Renal cortex interstitium (tissue), 11 donors: ENCODE measurements around the gene NLGN2. TPM values are rescaled to one million over a fixed set of nuclear protein-coding genes. Genes with fewer than 3 reads are reported as not detected.

Experiments
- DNase-seq, 11 donors: peaks; one replicate each; pipeline ENCODE4 v3.0.0-alpha.2; 2013; ENCODE audit warnings: low read depth in 9 of 11, low spot score in 4 of 11; ENCODE audit errors: extremely low read depth in 1 of 11
- polyA plus RNA-seq, 3 donors: library from polyadenylated mRNA; unstranded; fragments of 120-200 nt; gene quantifications; one replicate each; pipeline ENCODE4 v1.2.1, GENCODE V29; 2013; ENCODE audit not compliant: insufficient read length in 3 of 3

NLGN2 gene
- polyA plus RNA-seq, 3 donors = 21.4 to 36.4 (median 29.0) TPM

GRCh38 chr17:7384489-7385081 is 23.1 kb upstream of the NLGN2 start:
- DNase-seq = no peak

GRCh38 chr17:7388856-7389255 is 18.8 kb upstream of the NLGN2 start:
- no peak for DNase-seq

- DNase-seq = no peak
Measured at GRCh38 chr17:7389924-7390910, 17.4 kb upstream of the NLGN2 start.

- no peak for DNase-seq
Measured at GRCh38 chr17:7391307-7391706, 16.3 kb upstream of the NLGN2 start.

GRCh38 chr17:7392696-7393612 is 14.7 kb upstream of the NLGN2 start:
- no peak for DNase-seq

- no peak for DNase-seq
Measured at GRCh38 chr17:7393613-7394451, 13.8 kb upstream of the NLGN2 start.

- DNase-seq = peak in 9 of 11 donors; percentile 75 to 82 (median 79)
Measured at GRCh38 chr17:7394452-7395191, 13.0 kb upstream of the NLGN2 start, which contains the start of gene PLSCR3. Gene PLSCR3 (minus strand): TSS chr17:7394525. CDS start chr17:7394110, 415 bp downstream.

- no peak for DNase-seq
Measured at GRCh38 chr17:7396147-7396546, 11.5 kb upstream of the NLGN2 start.

GRCh38 chr17:7398612-7399011 is 9.0 kb upstream of the NLGN2 start:
- no peak for DNase-seq

GRCh38 chr17:7403043-7403726 is 4.5 kb upstream of the NLGN2 start:
- no peak for DNase-seq

GRCh38 chr17:7403727-7403976 is 4.0 kb upstream of the NLGN2 start:
- no peak for DNase-seq

- DNase-seq = peak; percentile 96 to 100 (median 99)
Measured at GRCh38 chr17:7403977-7404736, 3.5 kb upstream of the NLGN2 start, which contains the start of gene TMEM256. Gene TMEM256 (minus strand): TSS chr17:7404097. CDS start chr17:7404084, 13 bp downstream.

- DNase-seq = no peak
Measured at GRCh38 chr17:7404737-7405349, 2.8 kb upstream of the NLGN2 start.

GRCh38 chr17:7405350-7406234 is 2.1 kb upstream of the NLGN2 start:
- no peak for DNase-seq

- no peak for DNase-seq
Measured at GRCh38 chr17:7406235-7406825, 1.3 kb upstream of the NLGN2 start.
